ENCODE results near the gene CCDC57. TPM values are rescaled to one million over a fixed set of nuclear protein-coding genes. Genes with fewer than 3 reads are reported as not detected.

Gene CCDC57
- polyA plus RNA-seq, 1 donor (not counting 4 experiments of a cell fraction or from before 2014, with no cell fraction given) = 19.2 TPM

DNA sequence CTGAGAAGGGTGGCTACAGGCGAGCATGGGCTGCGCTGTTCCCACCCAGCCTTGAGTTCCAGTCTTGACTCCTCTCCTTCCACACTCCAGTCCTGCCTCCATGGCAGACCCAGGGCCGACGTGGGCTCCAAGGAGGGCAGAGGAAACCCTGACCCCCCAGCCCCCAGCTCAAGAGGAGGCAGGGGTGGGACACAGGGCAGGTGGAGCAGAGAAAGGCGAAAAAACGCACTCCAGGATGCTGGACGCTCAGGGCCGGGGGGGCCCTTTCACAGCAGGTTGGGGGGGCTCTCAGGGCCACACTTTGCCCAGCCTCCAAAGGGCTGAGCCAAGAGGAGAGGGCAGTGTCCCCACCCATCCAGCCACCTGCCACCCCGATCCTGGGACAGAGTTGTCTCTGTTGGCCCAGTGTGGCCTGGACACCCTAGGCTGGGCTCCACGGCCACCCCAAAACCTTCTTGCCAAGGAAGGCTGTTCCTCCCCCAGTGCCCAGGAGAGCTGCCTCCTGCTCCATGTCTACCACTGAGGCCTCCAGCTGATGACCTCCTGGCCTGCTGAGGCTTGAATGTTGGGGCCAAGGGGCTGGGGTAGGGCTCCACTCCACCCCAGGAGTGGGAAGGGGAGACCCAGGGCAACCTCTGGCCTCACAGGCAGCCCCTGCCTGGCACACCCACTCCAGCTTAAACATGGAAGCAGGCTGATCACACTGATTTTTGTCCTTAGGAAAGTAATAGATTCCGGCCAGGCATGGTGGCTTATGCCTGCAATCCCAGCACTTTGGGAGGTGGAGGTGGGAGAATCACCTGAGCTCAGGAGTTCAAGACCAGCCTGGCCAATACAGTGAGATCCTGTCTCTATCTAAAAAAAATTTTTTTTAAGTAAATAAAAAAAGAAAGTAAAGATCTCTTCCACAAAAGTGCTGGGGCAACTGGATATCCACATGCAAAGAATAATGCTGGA lies 7.4 kb upstream of the CCDC57 start:
- no peaks in the 10 kb centered on the region for H3K79me2 ChIP-seq (ENCODE audit: control insufficient read depth, insufficient read depth, low read length)
- TF ChIP-seq, protein P1, sequence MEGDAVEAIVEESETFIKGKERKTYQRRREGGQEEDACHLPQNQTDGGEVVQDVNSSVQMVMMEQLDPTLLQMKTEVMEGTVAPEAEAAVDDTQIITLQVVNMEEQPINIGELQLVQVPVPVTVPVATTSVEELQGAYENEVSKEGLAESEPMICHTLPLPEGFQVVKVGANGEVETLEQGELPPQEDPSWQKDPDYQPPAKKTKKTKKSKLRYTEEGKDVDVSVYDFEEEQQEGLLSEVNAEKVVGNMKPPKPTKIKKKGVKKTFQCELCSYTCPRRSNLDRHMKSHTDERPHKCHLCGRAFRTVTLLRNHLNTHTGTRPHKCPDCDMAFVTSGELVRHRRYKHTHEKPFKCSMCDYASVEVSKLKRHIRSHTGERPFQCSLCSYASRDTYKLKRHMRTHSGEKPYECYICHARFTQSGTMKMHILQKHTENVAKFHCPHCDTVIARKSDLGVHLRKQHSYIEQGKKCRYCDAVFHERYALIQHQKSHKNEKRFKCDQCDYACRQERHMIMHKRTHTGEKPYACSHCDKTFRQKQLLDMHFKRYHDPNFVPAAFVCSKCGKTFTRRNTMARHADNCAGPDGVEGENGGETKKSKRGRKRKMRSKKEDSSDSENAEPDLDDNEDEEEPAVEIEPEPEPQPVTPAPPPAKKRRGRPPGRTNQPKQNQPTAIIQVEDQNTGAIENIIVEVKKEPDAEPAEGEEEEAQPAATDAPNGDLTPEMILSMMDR (optimal IDR thresholded peaks at IDR 0.05 in 1 of 3, IDR thresholded peaks at IDR 0.05 in 1 of 3, conservative IDR thresholded peaks at IDR 0.05 in 1 of 3; ENCODE audit: extremely low read depth in 1 of 3, insufficient read depth in 2 of 3, low read length in 3 of 3) = no peak
- TF ChIP-seq EZH2 (IDR thresholded peaks at IDR 0.05; ENCODE audit: low read length) = no peak
- no peaks in the 10 kb centered on the region for H3K36me3 ChIP-seq (ENCODE audit: control insufficient read depth in 2 of 2, extremely low read depth in 1 of 2, insufficient read depth in 2 of 2, low read length in 2 of 2)
- H3K9ac ChIP-seq (ENCODE audit: control insufficient read depth, extremely low read depth, insufficient read depth, low read length) = no peak overlapping the region
- H3K9me3 ChIP-seq (ENCODE audit: control insufficient read depth, low read depth, low read length) = no peaks in the 10 kb centered on the region
- dilution Hi-C loops (cut with MboI; ENCODE audit: extremely low pct_ligation_motif_present, low sequenced_read_pairs) = no loop called here
- no peak overlapping the region for H3K4me2 ChIP-seq (ENCODE audit: control insufficient read depth, extremely low read depth, insufficient read depth, low read depth, low read length)
- H3K27me3 ChIP-seq (ENCODE audit: control insufficient read depth, extremely low read depth, insufficient read depth, low read length) = no peaks in the 10 kb centered on the region
- no peak overlapping the region for H2AFZ ChIP-seq (ENCODE audit: control insufficient read depth, low read length)
- H3K9me1 ChIP-seq (ENCODE audit: control insufficient read depth, extremely low read depth, insufficient read depth, low read length) = no peaks in the 10 kb centered on the region
- no peaks in the 10 kb centered on the region for H4K20me1 ChIP-seq (ENCODE audit: control insufficient read depth, extremely low read depth, insufficient read depth, low read length)
- H3K4me1 ChIP-seq (ENCODE audit: control insufficient read depth, extremely low read depth, insufficient read depth, low read length) = peaks cover 27% of the 10 kb centered on the region
- no peak overlapping the region for H3K4me3 ChIP-seq (ENCODE audit: control insufficient read depth in 2 of 3, extremely low read depth in 1 of 3, insufficient read depth in 2 of 3, low read depth in 1 of 3, low read length in 3 of 3)
- DNase-seq (ENCODE audit: low read depth, low spot score) (no peak), FAIRE-seq (no peak)
- H3K27ac ChIP-seq (ENCODE audit: control insufficient read depth, insufficient read depth, low read length) = no peak overlapping the region

DNA sequence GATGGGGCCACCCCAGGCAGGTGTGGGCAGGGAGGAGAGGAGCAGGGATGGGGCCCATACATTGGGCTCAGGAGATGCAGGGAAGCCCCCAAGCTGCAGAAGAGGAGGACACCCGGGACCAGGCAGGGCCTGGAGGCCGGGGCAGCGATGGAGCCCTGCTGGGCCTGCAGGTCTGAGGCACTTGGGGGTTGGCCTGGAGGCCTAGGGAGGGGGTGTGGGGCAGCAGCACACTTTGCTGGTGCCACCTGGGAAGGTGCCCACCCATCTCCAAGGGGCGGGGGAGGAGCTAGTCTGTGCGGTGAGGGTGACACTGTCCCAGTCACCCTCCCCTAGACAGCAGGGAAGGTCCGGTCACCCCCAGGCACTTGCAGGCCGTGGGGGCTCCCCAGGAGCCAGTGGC lies 6.4 kb upstream of the CCDC57 start:
- FAIRE-seq (no peak), DNase-seq (ENCODE audit: low read depth, low spot score) (no peak)
- no peaks in the 10 kb centered on the region for H3K79me2 ChIP-seq (ENCODE audit: control insufficient read depth, insufficient read depth, low read length)
- dilution Hi-C loops (cut with MboI; ENCODE audit: extremely low pct_ligation_motif_present, low sequenced_read_pairs) = no loop called here
- TF ChIP-seq, protein P1 (optimal IDR thresholded peaks at IDR 0.05 in 1 of 3, IDR thresholded peaks at IDR 0.05 in 1 of 3, conservative IDR thresholded peaks at IDR 0.05 in 1 of 3; ENCODE audit: extremely low read depth in 1 of 3, insufficient read depth in 2 of 3, low read length in 3 of 3) = no peak
- no peak for TF ChIP-seq EZH2 (IDR thresholded peaks at IDR 0.05; ENCODE audit: low read length)
- no peaks in the 10 kb centered on the region for H3K36me3 ChIP-seq (ENCODE audit: control insufficient read depth in 2 of 2, extremely low read depth in 1 of 2, insufficient read depth in 2 of 2, low read length in 2 of 2)
- no peak overlapping the region for H3K9ac ChIP-seq (ENCODE audit: control insufficient read depth, extremely low read depth, insufficient read depth, low read length)
- H4K20me1 ChIP-seq (ENCODE audit: control insufficient read depth, extremely low read depth, insufficient read depth, low read length) = no peaks in the 10 kb centered on the region
- peaks cover 30% of the 10 kb centered on the region for H3K4me1 ChIP-seq (ENCODE audit: control insufficient read depth, extremely low read depth, insufficient read depth, low read length)
- H3K9me3 ChIP-seq (ENCODE audit: control insufficient read depth, low read depth, low read length) = no peaks in the 10 kb centered on the region
- no peaks in the 10 kb centered on the region for H3K27me3 ChIP-seq (ENCODE audit: control insufficient read depth, extremely low read depth, insufficient read depth, low read length)
- no peaks in the 10 kb centered on the region for H3K9me1 ChIP-seq (ENCODE audit: control insufficient read depth, extremely low read depth, insufficient read depth, low read length)
- no peak overlapping the region for H3K4me3 ChIP-seq (ENCODE audit: control insufficient read depth in 2 of 3, extremely low read depth in 1 of 3, insufficient read depth in 2 of 3, low read depth in 1 of 3, low read length in 3 of 3)
- no peak overlapping the region for H3K4me2 ChIP-seq (ENCODE audit: control insufficient read depth, extremely low read depth, insufficient read depth, low read depth, low read length)
- H2AFZ ChIP-seq (ENCODE audit: control insufficient read depth, low read length) = no peak overlapping the region
- no peak overlapping the region for H3K27ac ChIP-seq (ENCODE audit: control insufficient read depth, insufficient read depth, low read length)

Data from keratinocyte (primary cell).